K562 (cell line): Measurements from ENCODE around the gene OR9I1. TPM values are rescaled to one million over a fixed set of nuclear protein-coding genes. Genes with fewer than 3 reads are reported as not detected.

Experiments used
- ATAC-seq: fragments of 200-7000 bp; cut with Tn5 transposase; 3 replicates; pipeline ENCODE4 v1.9.1; 2020; ENCODE audit warnings: moderate library complexity
- BruUV-seq: library from RNA; stranded (reverse); fragments of 400-500 nt; replicated peaks from 2 replicates; lab custom pipeline; 2021; lab: Mats Ljungman, UMichigan
- CTCF ChIA-PET: fragments of 300-600 bp; formaldehyde crosslinking; extraction: SDS; loops from one replicate; lab custom pipeline; 2021; ENCODE audit warnings: low intra/inter-chr PET ratio; lab: Yijun Ruan, JAX
- POLR2A ChIA-PET: fragments of 300-600, 350-650 bp; sonication (Branson Sonifier 250); formaldehyde crosslinking; extraction: SDS; loops from one replicate; lab custom pipeline; 2021; ENCODE audit warnings: antibody characterized with exemption, inconsistent platforms; lab: Yijun Ruan, JAX
- DNase-seq, 4 experiments: peaks; one replicate each; pipeline versions ENCODE4 v3.0.0 to v3.0.0-alpha.2; 2011 to 2018; ENCODE audit warnings: low spot score in 3 of 4, mixed read lengths in 3 of 4; ENCODE audit errors: extremely low read depth in 1 of 4
- FAIRE-seq: peaks from 2 replicates; lab custom pipeline; 2011; peaks lifted over from hg19 to GRCh38; lab: Jason Lieb, UNC
- H2AFZ ChIP-seq: 2 replicates; pipeline ENCODE4 v1.6.0; 2011; ENCODE audit warnings: low read depth, low read length, control low read depth, inconsistent platforms
- H3K27ac ChIP-seq: fragments of 200-600 bp; 3 replicates; pipeline ENCODE4 v1.8.0; 2011; ENCODE audit warnings: low read depth, mild to moderate bottlenecking, control low read depth, inconsistent platforms, low read length, moderate library complexity, mixed read lengths; ENCODE audit errors: extremely low read depth
- H3K27me3 ChIP-seq, 2 experiments: fragments of 300-600 bp in 1 of 2; 2 replicates in 1 of 2; 3 replicates in 1 of 2; pipeline versions ENCODE4 v1.6.0 to v1.8.0; 2011; ENCODE audit warnings: inconsistent platforms in 2 of 2, low read length in 2 of 2, mild to moderate bottlenecking in 1 of 2, mixed read lengths in 1 of 2, moderate library complexity in 1 of 2; ENCODE audit not compliant: control insufficient read depth in 2 of 2, insufficient read depth in 2 of 2
- H3K36me3 ChIP-seq: fragments of 300-600 bp; 3 replicates; pipeline ENCODE4 v1.8.0; 2011; ENCODE audit warnings: mild to moderate bottlenecking, low read length, inconsistent platforms; ENCODE audit not compliant: control insufficient read depth, insufficient read depth
- H3K4me1 ChIP-seq, 2 experiments: fragments of 200-600 bp in 1 of 2; replicated peaks in 1 of 2; 2 replicates in 1 of 2; 3 replicates in 1 of 2; pipeline versions ENCODE4 v1.5.1 to v1.8.0; 2011; ENCODE audit warnings: inconsistent platforms in 2 of 2, low read length in 2 of 2, mild to moderate bottlenecking in 1 of 2, mixed read lengths in 1 of 2, moderate library complexity in 1 of 2; ENCODE audit not compliant: control insufficient read depth in 2 of 2, insufficient read depth in 2 of 2
- H3K4me2 ChIP-seq: 2 replicates; pipeline ENCODE4 v1.6.1; 2011; ENCODE audit warnings: low read length, control low read depth, inconsistent platforms, mixed read lengths; ENCODE audit not compliant: insufficient read depth
- H3K4me3 ChIP-seq: fragments of 200-600 bp; sonication (generic), shearing (Covaris generic); 2 replicates; pipeline ENCODE4 v1.5.1; 2016; ENCODE audit warnings: control low read depth, inconsistent platforms
- H3K79me2 ChIP-seq: fragments of 200-600 bp; 3 replicates; pipeline ENCODE4 v1.8.0; 2011; ENCODE audit warnings: low read length, inconsistent platforms; ENCODE audit not compliant: control insufficient read depth, insufficient read depth
- H3K9ac ChIP-seq, 2 experiments: 2 replicates each; pipeline versions ENCODE4 v1.6.0 to v1.6.1; 2011; ENCODE audit warnings: low read depth in 2 of 2, low read length in 2 of 2, control low read depth in 1 of 2, inconsistent platforms in 1 of 2, mild to moderate bottlenecking in 1 of 2, mixed read lengths in 1 of 2; ENCODE audit not compliant: insufficient read depth in 1 of 2
- H3K9me1 ChIP-seq: one replicate; pipeline ENCODE4 v1.6.0; 2011; ENCODE audit warnings: inconsistent platforms, mild to moderate bottlenecking, low read length, moderate library complexity; ENCODE audit not compliant: control insufficient read depth, insufficient read depth
- H3K9me3 ChIP-seq: replicated peaks from 2 replicates; pipeline ENCODE4 v1.5.1; 2011; ENCODE audit warnings: low read depth, low read length, inconsistent platforms; ENCODE audit not compliant: control insufficient read depth, insufficient read depth
- H4K20me1 ChIP-seq: replicated peaks from 2 replicates; pipeline ENCODE4 v1.6.1; 2011; ENCODE audit warnings: low read length, inconsistent platforms, mixed read lengths; ENCODE audit not compliant: control insufficient read depth, insufficient read depth
- COPS2 ChIP-seq: fragments of 450-650 bp; conservative IDR thresholded peaks from 2 replicates; pipeline ENCODE4 v1.6.1; 2016; ENCODE audit warnings: mild to moderate bottlenecking, moderate library complexity
- EWSR1 ChIP-seq: fragments of 450-650 bp; IDR thresholded peaks from 2 replicates; pipeline ENCODE4 v1.6.1; 2018; ENCODE audit warnings: borderline replicate concordance, mild to moderate bottlenecking, low read depth, moderate library complexity; ENCODE audit not compliant: partially characterized antibody
- FOXK1 ChIP-seq: sonication (generic); formaldehyde crosslinking; IDR thresholded peaks from 2 replicates; pipeline ENCODE4 v1.8.0; 2022; ENCODE audit warnings: missing genetic modification reagents, mild to moderate bottlenecking, borderline replicate concordance
- SNRNP70 ChIP-seq: fragments of 200-400 bp; formaldehyde crosslinking; optimal IDR thresholded peaks from 2 replicates; pipeline ENCODE3; 2017; ENCODE audit warnings: low read depth, low read length
- STAT5B ChIP-seq: fragments of 250-450 bp; sonication (Bioruptor Pico); IDR thresholded peaks from 2 replicates; pipeline ENCODE4 v1.8.0; 2021; ENCODE audit warnings: mild to moderate bottlenecking, inconsistent platforms
- THRAP3 ChIP-seq: fragments of 450-650 bp; IDR thresholded peaks from 2 replicates; pipeline ENCODE4 v1.6.1; 2016; ENCODE audit warnings: mild to moderate bottlenecking, inconsistent platforms, borderline replicate concordance
- ZNF143 ChIP-seq: sonication (generic); formaldehyde crosslinking; IDR thresholded peaks from 2 replicates; pipeline ENCODE4 v1.9.0; 2022; ENCODE audit warnings: mild to moderate bottlenecking, missing genetic modification reagents
- ZNF316 ChIP-seq: fragments of 450-650 bp; IDR thresholded peaks from 2 replicates; pipeline ENCODE4 v1.6.1; 2016
- ZNF79 ChIP-seq: fragments of 250-450 bp; sonication (Bioruptor Pico); IDR thresholded peaks from 2 replicates; pipeline ENCODE4 v1.4.0; 2020; ENCODE audit warnings: low read depth, mild to moderate bottlenecking, moderate library complexity
- WGBS: fragments of 100-300 bp; shearing (Covaris generic); methylation state at CpG from one replicate; pipeline ENCODE4 v1.1.6; 2016; ENCODE audit warnings: low coverage, mixed read lengths; ENCODE audit not compliant: insufficient coverage; ENCODE audit errors: missing lambda C conversion rate; 5-methylcytosine and 5-hydroxymethylcytosine counted together
- in situ Hi-C: fragments of 300-500 bp; cut with MboI; formaldehyde crosslinking; loops from 4 replicates; pipeline ENCODE4 v1.15.0; 2018; ENCODE audit warnings: inconsistent platforms, mixed read lengths
- intact Hi-C: fragments of 100-400 bp; cut with micrococcal nuclease; formaldehyde crosslinking; loops from 2 replicates; pipeline ENCODE4 v1.14.2; 2022
- polyA plus RNA-seq, 8 experiments: library from polyadenylated mRNA; depleted of rRNA in 4 of 8; stranded (reverse) in 5 of 8; unstranded in 3 of 8; fragments of >200 nt; fragmentation: Nextera tagmentation in 2 of 8; fragmentation: Illumina TruSeq in 1 of 8; extraction: Ambion mirVana in 2 of 8; extraction: Trizol in 1 of 8; gene quantifications; 2 replicates each; pipeline versions ENCODE4 v1.2.1 to v1.2.3, GENCODE V29; 2011 to 2014; ENCODE audit warnings: inconsistent platforms in 1 of 8, missing spikeins in 1 of 8
- total RNA-seq, 7 experiments: library from RNA; depleted of rRNA in 6 of 7; stranded (reverse); fragments of >200 nt in 6 of 7; fragmentation: Illumina TruSeq in 2 of 7; extraction: Trizol in 2 of 7; gene quantifications; 2 replicates each; pipeline versions ENCODE4 v1.2.1 to v1.2.3, GENCODE V29; 2011 to 2021; ENCODE audit warnings: low replicate concordance in 1 of 7
- TF ChIP-seq, protein P1 (sequence below): fragments of 450-650 bp; conservative IDR thresholded peaks from 2 replicates; pipeline ENCODE4 v1.6.1; 2016; ENCODE audit warnings: missing genetic modification characterization, low read depth, mild to moderate bottlenecking, missing compliant biosample characterization, moderate library complexity
- TF ChIP-seq, protein P2 (sequence below): fragments of 250-450 bp; sonication (Bioruptor Pico); IDR thresholded peaks from 2 replicates; pipeline ENCODE4 v1.8.0; 2022; ENCODE audit warnings: moderate library complexity, mild to moderate bottlenecking, inconsistent platforms
- TF ChIP-seq, protein P3 (sequence below): fragments of 450-650 bp; IDR thresholded peaks from 2 replicates; pipeline ENCODE4 v1.6.1; 2016; ENCODE audit warnings: missing biosample characterization, missing genetic modification characterization
- TF ChIP-seq, protein P4 (sequence below), 2 experiments: fragments of 450-650 bp in 1 of 2; sonication (generic) in 1 of 2; formaldehyde crosslinking; conservative IDR thresholded peaks; 2 replicates each; pipeline versions ENCODE4 v1.4.0 to v1.8.1; 2020 to 2022; ENCODE audit warnings: mild to moderate bottlenecking in 1 of 2, missing genetic modification reagents in 1 of 2
- TF ChIP-seq, protein P5 (sequence below): fragments of 250-450 bp; sonication (Bioruptor Pico); IDR thresholded peaks from 2 replicates; pipeline ENCODE4 v1.5.0; 2021; ENCODE audit warnings: mild to moderate bottlenecking, borderline replicate concordance
- TF ChIP-seq, protein P6 (sequence below): fragments of 450-650 bp; IDR thresholded peaks from one replicate; pipeline ENCODE4 v1.6.1; 2018; ENCODE audit warnings: mild to moderate bottlenecking, moderate library complexity; ENCODE audit not compliant: partially characterized antibody

Gene OR9I1
- total and polyA plus RNA-seq, 9 of the 15 experiments (the other 6 are each of a cell fraction or from before 2014, with no cell fraction given): not detected

DNA sequence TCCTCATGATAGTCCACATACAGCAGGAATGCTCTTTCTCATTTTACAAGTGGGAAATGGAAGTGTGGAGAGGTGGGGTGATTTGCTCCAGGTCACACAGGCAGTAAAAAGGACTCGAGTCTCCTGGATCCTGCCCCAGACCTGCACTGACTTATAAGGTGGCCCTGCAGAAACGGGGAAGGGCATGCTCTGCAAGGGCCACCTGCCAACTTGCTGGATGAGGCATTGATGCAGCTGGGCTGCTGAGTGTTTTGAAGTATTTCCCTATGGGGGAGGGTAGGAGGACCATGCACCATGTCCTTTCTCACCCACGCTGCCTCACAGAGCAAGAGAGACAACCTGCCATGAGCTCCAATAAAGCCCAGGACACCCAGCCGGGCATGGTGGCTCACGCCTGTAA is 57.6 kb downstream of the OR9I1 start:
- H3K9me3 ChIP-seq: no peaks in the 10 kb centered on the region
- intact Hi-C loops: loop anchor here (10.0 kb wide), 2 partner anchors 233 to 403 kb away; partner anchors contain the start of gene ZDHHC5
- ATAC-seq (no peak), FAIRE-seq (no peak), DNase-seq (no peak)
- ChIA-PET CTCF (no interaction called here), POLR2A (no interaction called here)
- in situ Hi-C loops: no loop called here
- no peaks in the 10 kb centered on the region for H3K4me1 ChIP-seq
- no peaks in the 10 kb centered on the region for H3K79me2 ChIP-seq
- no peaks in the 10 kb centered on the region for H4K20me1 ChIP-seq
- WGBS: 2% methylated on average over 5 of the region's 5 CpGs
- H3K36me3 ChIP-seq: no peaks in the 10 kb centered on the region
- no peak overlapping the region for H3K27ac ChIP-seq
- H3K4me2 ChIP-seq: no peak overlapping the region
- H3K27me3 ChIP-seq: no peaks in the 10 kb centered on the region
- no peak overlapping the region for H2AFZ ChIP-seq
- no peak overlapping the region for H3K9ac ChIP-seq
- no peak overlapping the region for H3K4me3 ChIP-seq
- no peak for TF ChIP-seq ZNF143 (CRISPR knock-in tag)
- TF ChIP-seq, protein P1, sequence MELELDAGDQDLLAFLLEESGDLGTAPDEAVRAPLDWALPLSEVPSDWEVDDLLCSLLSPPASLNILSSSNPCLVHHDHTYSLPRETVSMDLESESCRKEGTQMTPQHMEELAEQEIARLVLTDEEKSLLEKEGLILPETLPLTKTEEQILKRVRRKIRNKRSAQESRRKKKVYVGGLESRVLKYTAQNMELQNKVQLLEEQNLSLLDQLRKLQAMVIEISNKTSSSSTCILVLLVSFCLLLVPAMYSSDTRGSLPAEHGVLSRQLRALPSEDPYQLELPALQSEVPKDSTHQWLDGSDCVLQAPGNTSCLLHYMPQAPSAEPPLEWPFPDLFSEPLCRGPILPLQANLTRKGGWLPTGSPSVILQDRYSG (tag): no peak
- TF ChIP-seq, protein P2, sequence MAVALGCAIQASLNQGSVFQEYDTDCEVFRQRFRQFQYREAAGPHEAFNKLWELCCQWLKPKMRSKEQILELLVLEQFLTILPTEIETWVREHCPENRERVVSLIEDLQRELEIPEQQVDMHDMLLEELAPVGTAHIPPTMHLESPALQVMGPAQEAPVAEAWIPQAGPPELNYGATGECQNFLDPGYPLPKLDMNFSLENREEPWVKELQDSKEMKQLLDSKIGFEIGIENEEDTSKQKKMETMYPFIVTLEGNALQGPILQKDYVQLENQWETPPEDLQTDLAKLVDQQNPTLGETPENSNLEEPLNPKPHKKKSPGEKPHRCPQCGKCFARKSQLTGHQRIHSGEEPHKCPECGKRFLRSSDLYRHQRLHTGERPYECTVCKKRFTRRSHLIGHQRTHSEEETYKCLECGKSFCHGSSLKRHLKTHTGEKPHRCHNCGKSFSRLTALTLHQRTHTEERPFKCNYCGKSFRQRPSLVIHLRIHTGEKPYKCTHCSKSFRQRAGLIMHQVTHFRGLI: no peak
- TF ChIP-seq, protein P3, sequence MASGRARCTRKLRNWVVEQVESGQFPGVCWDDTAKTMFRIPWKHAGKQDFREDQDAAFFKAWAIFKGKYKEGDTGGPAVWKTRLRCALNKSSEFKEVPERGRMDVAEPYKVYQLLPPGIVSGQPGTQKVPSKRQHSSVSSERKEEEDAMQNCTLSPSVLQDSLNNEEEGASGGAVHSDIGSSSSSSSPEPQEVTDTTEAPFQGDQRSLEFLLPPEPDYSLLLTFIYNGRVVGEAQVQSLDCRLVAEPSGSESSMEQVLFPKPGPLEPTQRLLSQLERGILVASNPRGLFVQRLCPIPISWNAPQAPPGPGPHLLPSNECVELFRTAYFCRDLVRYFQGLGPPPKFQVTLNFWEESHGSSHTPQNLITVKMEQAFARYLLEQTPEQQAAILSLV (tag): no peak
- TF ChIP-seq ZNF79 (CRISPR knock-in tag): no peak
- no peak for TF ChIP-seq COPS2
- no peak for TF ChIP-seq EWSR1
- TF ChIP-seq, protein P4, sequence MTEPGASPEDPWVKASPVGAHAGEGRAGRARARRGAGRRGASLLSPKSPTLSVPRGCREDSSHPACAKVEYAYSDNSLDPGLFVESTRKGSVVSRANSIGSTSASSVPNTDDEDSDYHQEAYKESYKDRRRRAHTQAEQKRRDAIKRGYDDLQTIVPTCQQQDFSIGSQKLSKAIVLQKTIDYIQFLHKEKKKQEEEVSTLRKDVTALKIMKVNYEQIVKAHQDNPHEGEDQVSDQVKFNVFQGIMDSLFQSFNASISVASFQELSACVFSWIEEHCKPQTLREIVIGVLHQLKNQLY (CRISPR knock-in tag; conservative IDR thresholded peaks at IDR 0.05): no peak
- no peak for TF ChIP-seq THRAP3
- TF ChIP-seq, protein P5, sequence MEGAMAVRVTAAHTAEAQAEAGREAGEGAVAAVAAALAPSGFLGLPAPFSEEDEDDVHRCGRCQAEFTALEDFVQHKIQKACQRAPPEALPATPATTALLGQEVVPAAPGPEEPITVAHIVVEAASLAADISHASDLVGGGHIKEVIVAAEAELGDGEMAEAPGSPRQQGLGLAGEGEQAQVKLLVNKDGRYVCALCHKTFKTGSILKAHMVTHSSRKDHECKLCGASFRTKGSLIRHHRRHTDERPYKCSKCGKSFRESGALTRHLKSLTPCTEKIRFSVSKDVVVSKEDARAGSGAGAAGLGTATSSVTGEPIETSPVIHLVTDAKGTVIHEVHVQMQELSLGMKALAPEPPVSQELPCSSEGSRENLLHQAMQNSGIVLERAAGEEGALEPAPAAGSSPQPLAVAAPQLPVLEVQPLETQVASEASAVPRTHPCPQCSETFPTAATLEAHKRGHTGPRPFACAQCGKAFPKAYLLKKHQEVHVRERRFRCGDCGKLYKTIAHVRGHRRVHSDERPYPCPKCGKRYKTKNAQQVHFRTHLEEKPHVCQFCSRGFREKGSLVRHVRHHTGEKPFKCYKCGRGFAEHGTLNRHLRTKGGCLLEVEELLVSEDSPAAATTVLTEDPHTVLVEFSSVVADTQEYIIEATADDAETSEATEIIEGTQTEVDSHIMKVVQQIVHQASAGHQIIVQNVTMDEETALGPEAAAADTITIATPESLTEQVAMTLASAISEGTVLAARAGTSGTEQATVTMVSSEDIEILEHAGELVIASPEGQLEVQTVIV (CRISPR knock-in tag): no peak
- TF ChIP-seq, protein P6, sequence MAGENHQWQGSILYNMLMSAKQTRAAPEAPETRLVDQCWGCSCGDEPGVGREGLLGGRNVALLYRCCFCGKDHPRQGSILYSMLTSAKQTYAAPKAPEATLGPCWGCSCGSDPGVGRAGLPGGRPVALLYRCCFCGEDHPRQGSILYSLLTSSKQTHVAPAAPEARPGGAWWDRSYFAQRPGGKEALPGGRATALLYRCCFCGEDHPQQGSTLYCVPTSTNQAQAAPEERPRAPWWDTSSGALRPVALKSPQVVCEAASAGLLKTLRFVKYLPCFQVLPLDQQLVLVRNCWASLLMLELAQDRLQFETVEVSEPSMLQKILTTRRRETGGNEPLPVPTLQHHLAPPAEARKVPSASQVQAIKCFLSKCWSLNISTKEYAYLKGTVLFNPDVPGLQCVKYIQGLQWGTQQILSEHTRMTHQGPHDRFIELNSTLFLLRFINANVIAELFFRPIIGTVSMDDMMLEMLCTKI: no peak
- no peak for TF ChIP-seq ZNF316
- TF ChIP-seq FOXK1 (CRISPR knock-in tag): no peak
- no peak for TF ChIP-seq SNRNP70
- no peak for TF ChIP-seq STAT5B (CRISPR knock-in tag)
- TF ChIP-seq, all 486 proteins: peak for 0
- no peaks in the 10 kb centered on the region for H3K9me1 ChIP-seq
- BruUV-seq: no TSS peak
